Activated naive CD8-positive, alpha-beta T cell treated with anti-CD3 and anti-CD28 coated beads for 36 hours (primary cell): Measurements from ENCODE around the gene GPR89A. TPM values are rescaled to one million over a fixed set of nuclear protein-coding genes. Genes with fewer than 3 reads are reported as not detected.
A peak's percentile ranks its signal among the peaks of the same experiment; 100 is the strongest.
"Not testable (repeated sequence)": the region's sequence is repeated elsewhere in the genome, so short reads cannot be mapped to it uniquely, and the experiment has no call there.

Experiments used
- DNase-seq: peaks from one replicate; pipeline ENCODE4 v3.0.0; 2021
- H3K27ac Mint-ChIP-seq: one replicate; pipeline ENCODE4 v1.8.0; 2022; ENCODE audit warnings: mild to moderate bottlenecking, moderate library complexity, mixed read lengths
- H3K27me3 Mint-ChIP-seq: one replicate; pipeline ENCODE4 v1.8.0; 2022; ENCODE audit warnings: mild to moderate bottlenecking, mixed read lengths
- H3K36me3 Mint-ChIP-seq: one replicate; pipeline ENCODE4 v1.8.0; 2021; ENCODE audit warnings: mild to moderate bottlenecking, mixed read lengths
- H3K4me1 Mint-ChIP-seq: one replicate; pipeline ENCODE4 v1.8.0; 2021; ENCODE audit warnings: mixed read lengths
- H3K4me3 Mint-ChIP-seq: one replicate; pipeline ENCODE4 v1.8.0; 2022; ENCODE audit warnings: mild to moderate bottlenecking, moderate library complexity, mixed read lengths
- H3K9me3 Mint-ChIP-seq: one replicate; pipeline ENCODE4 v1.8.0; 2022; ENCODE audit warnings: mixed read lengths
- total RNA-seq, 2 experiments: library from RNA; stranded (reverse); gene quantifications; one replicate each; pipeline ENCODE4 v1.2.3, GENCODE V29; 2021

Gene GPR89A
- total RNA-seq, 2 experiments from 2014 or later: 28.1 to 29.0 TPM

- DNase-seq, H3K9me3 Mint-ChIP-seq, H3K27ac Mint-ChIP-seq, H3K4me3 Mint-ChIP-seq, H3K4me1 Mint-ChIP-seq, H3K27me3 Mint-ChIP-seq: not testable (repeated sequence)
- H3K36me3 Mint-ChIP-seq: peaks cover 19% of the 10 kb centered on the region
Measured at GRCh38 chr1:145656245-145656943, 48.6 kb downstream of the GPR89A start.

GRCh38 chr1:145662502-145662901, 54.7 kb downstream of the GPR89A start:
- H3K4me1 Mint-ChIP-seq, H3K4me3 Mint-ChIP-seq, H3K9me3 Mint-ChIP-seq, H3K27ac Mint-ChIP-seq, H3K27me3 Mint-ChIP-seq: not testable (repeated sequence)
- DNase-seq: peak; percentile 23
- peaks cover 17% of the 10 kb centered on the region for H3K36me3 Mint-ChIP-seq

GRCh38 chr1:145665015-145665414, 57.2 kb downstream of the GPR89A start:
- H3K36me3 Mint-ChIP-seq: peaks cover 20% of the 10 kb centered on the region
- H3K27me3 Mint-ChIP-seq: not testable (repeated sequence)

GRCh38 chr1:145670995-145671745, 63.4 kb downstream of the GPR89A start:
- Mint-ChIP-seq H3K27ac (peak overlapping the region; percentile 81), H3K4me1 (peaks cover 19% of the 10 kb centered on the region), H3K36me3 (peaks cover 27% of the 10 kb centered on the region)
- H3K4me3 Mint-ChIP-seq, H3K9me3 Mint-ChIP-seq, DNase-seq, H3K27me3 Mint-ChIP-seq: not testable (repeated sequence)

More at GRCh38 chr1:145665015-145665414, 57.2 kb downstream of the GPR89A start:
- H3K4me3 Mint-ChIP-seq, H3K9me3 Mint-ChIP-seq, DNase-seq, H3K4me1 Mint-ChIP-seq: not testable (repeated sequence)
- peak overlapping the region; percentile 45 for H3K27ac Mint-ChIP-seq

GRCh38 chr1:145673217-145673616, 65.4 kb downstream of the GPR89A start:
- Mint-ChIP-seq H3K4me1 (peaks cover 18% of the 10 kb centered on the region), H3K36me3 (peaks cover 17% of the 10 kb centered on the region)
- H3K9me3 Mint-ChIP-seq, DNase-seq, H3K27ac Mint-ChIP-seq, H3K27me3 Mint-ChIP-seq, H3K4me3 Mint-ChIP-seq: not testable (repeated sequence)

GRCh38 chr1:145684858-145685257, 77.1 kb downstream of the GPR89A start:
- not testable (repeated sequence) for H3K4me1 Mint-ChIP-seq, DNase-seq, H3K27ac Mint-ChIP-seq, H3K4me3 Mint-ChIP-seq, H3K9me3 Mint-ChIP-seq, H3K27me3 Mint-ChIP-seq
- H3K36me3 Mint-ChIP-seq: peaks cover 12% of the 10 kb centered on the region

- not testable (repeated sequence) for H3K9me3 Mint-ChIP-seq, DNase-seq, H3K27me3 Mint-ChIP-seq, H3K4me3 Mint-ChIP-seq, H3K27ac Mint-ChIP-seq
- H3K4me1 Mint-ChIP-seq: peaks cover 17% of the 10 kb centered on the region
- H3K36me3 Mint-ChIP-seq: peaks cover 12% of the 10 kb centered on the region
Measured at GRCh38 chr1:145686078-145686477, 78.3 kb downstream of the GPR89A start.

- Mint-ChIP-seq H3K9me3 (no peaks in the 10 kb centered on the region), H3K27me3 (no peaks in the 10 kb centered on the region), H3K27ac (no peak overlapping the region), H3K4me1 (peaks cover 18% of the 10 kb centered on the region), H3K36me3 (peaks cover 10% of the 10 kb centered on the region), H3K4me3 (no peak overlapping the region)
- DNase-seq: no peak
Measured at GRCh38 chr1:145688328-145688727, 80.5 kb downstream of the GPR89A start.

GRCh38 chr1:145688924-145689323, 81.1 kb downstream of the GPR89A start:
- DNase-seq: no peak
- Mint-ChIP-seq H3K36me3 (peaks cover 10% of the 10 kb centered on the region), H3K27me3 (no peaks in the 10 kb centered on the region), H3K27ac (no peak overlapping the region), H3K9me3 (no peaks in the 10 kb centered on the region), H3K4me1 (peaks cover 18% of the 10 kb centered on the region), H3K4me3 (no peak overlapping the region)

GRCh38 chr1:145689922-145690321, 82.1 kb downstream of the GPR89A start:
- H3K4me1 Mint-ChIP-seq: peaks cover 18% of the 10 kb centered on the region
- H3K4me3 Mint-ChIP-seq: no peak overlapping the region
- H3K9me3 Mint-ChIP-seq: no peaks in the 10 kb centered on the region
- peaks cover 10% of the 10 kb centered on the region for H3K36me3 Mint-ChIP-seq
- no peak for DNase-seq
- H3K27ac Mint-ChIP-seq: peak overlapping the region; percentile 66
- H3K27me3 Mint-ChIP-seq: no peaks in the 10 kb centered on the region

GRCh38 chr1:145690587-145691558, 83.1 kb downstream of the GPR89A start:
- Mint-ChIP-seq H3K36me3 (peaks cover 10% of the 10 kb centered on the region), H3K4me3 (peak overlapping the region; percentile 42), H3K4me1 (peaks cover 18% of the 10 kb centered on the region), H3K27me3 (no peaks in the 10 kb centered on the region), H3K27ac (peak overlapping the region; percentile 34), H3K9me3 (no peaks in the 10 kb centered on the region)
- peak; percentile 33 for DNase-seq

- Mint-ChIP-seq H3K27me3 (no peaks in the 10 kb centered on the region), H3K4me3 (no peak overlapping the region), H3K27ac (no peak overlapping the region), H3K9me3 (no peaks in the 10 kb centered on the region), H3K4me1 (peaks cover 18% of the 10 kb centered on the region), H3K36me3 (peaks cover 6% of the 10 kb centered on the region)
- DNase-seq: no peak
Measured at GRCh38 chr1:145692785-145693443, 85.1 kb downstream of the GPR89A start.

- peaks cover under 1% of the 10 kb centered on the region for H3K4me1 Mint-ChIP-seq
- H3K9me3 Mint-ChIP-seq: no peaks in the 10 kb centered on the region
- no peaks in the 10 kb centered on the region for H3K27me3 Mint-ChIP-seq
- H3K4me3 Mint-ChIP-seq: no peak overlapping the region
- no peak overlapping the region for H3K27ac Mint-ChIP-seq
- H3K36me3 Mint-ChIP-seq: no peaks in the 10 kb centered on the region
- DNase-seq: no peak
Measured at GRCh38 chr1:145695821-145696629, 88.2 kb downstream of the GPR89A start.

- no peaks in the 10 kb centered on the region for H3K27me3 Mint-ChIP-seq
- no peak for DNase-seq
- no peak overlapping the region for H3K27ac Mint-ChIP-seq
- H3K9me3 Mint-ChIP-seq: no peaks in the 10 kb centered on the region
- no peak overlapping the region for H3K4me3 Mint-ChIP-seq
- no peaks in the 10 kb centered on the region for H3K36me3 Mint-ChIP-seq
- H3K4me1 Mint-ChIP-seq: no peaks in the 10 kb centered on the region
Measured at GRCh38 chr1:145696630-145696960, 88.8 kb downstream of the GPR89A start.
